Measurements from ENCODE around the gene R3HDM2. TPM values are rescaled to one million over a fixed set of nuclear protein-coding genes. Genes with fewer than 3 reads are reported as not detected.

The R3HDM2 gene
- total RNA-seq, 1 experiment from 2014 or later, result 64.8 TPM

GRCh38 chr12:57238854-57239554 is 191.8 kb downstream of the R3HDM2 start:
- peak overlapping the region; percentile 4 for H3K27ac Mint-ChIP-seq (ENCODE audit: low read depth, unreplicated experiment)
- ChIA-PET POLR2A (interaction anchor here (0.7 to 2.9 kb wide), 4 partner anchors 9 to 127 kb away, joined by 4 to 37 read pairs (median 9); partner anchors contain the start of genes SHMT2 and STAT6), CTCF (interaction anchor here (0.5 to 9.8 kb wide), 15 partner anchors 10 to 507 kb away, joined by 3 to 188 read pairs (median 4); partner anchors contain the start of gene SHMT2)
- H3K4me3 Mint-ChIP-seq (ENCODE audit: unreplicated experiment), result peak overlapping the region; percentile 68
- H3K9me3 Mint-ChIP-seq (ENCODE audit: unreplicated experiment), result no peaks in the 10 kb centered on the region
- BruUV-seq (replicated peaks), result no TSS peak
- peaks cover 46% of the 10 kb centered on the region for H3K4me1 Mint-ChIP-seq (ENCODE audit: insufficient read depth, unreplicated experiment)
- intact Hi-C loops (cut with micrococcal nuclease), result loop anchor here (1.0 kb wide), 1 partner anchor 26 kb away; no protein-coding TSS in a partner anchor
- peak; percentile 84 for DNase-seq (ENCODE audit: unreplicated experiment)
- peak; percentile 100 for TF ChIP-seq CTCF (IDR thresholded peaks at IDR 0.05; ENCODE audit: unreplicated experiment)
- H3K36me3 Mint-ChIP-seq (ENCODE audit: insufficient read depth, unreplicated experiment), result peaks cover 14% of the 10 kb centered on the region
- H3K27me3 Mint-ChIP-seq (ENCODE audit: insufficient read depth, unreplicated experiment), result no peaks in the 10 kb centered on the region

- no peak overlapping the region for H3K27ac Mint-ChIP-seq (ENCODE audit: low read depth, unreplicated experiment)
- no peaks in the 10 kb centered on the region for H3K9me3 Mint-ChIP-seq (ENCODE audit: unreplicated experiment)
- H3K4me3 Mint-ChIP-seq (ENCODE audit: unreplicated experiment), result peak overlapping the region; percentile 68
- DNase-seq (ENCODE audit: unreplicated experiment), result no peak
- TF ChIP-seq CTCF (IDR thresholded peaks at IDR 0.05; ENCODE audit: unreplicated experiment), result no peak
- BruUV-seq (replicated peaks), result no TSS peak
- peaks cover 43% of the 10 kb centered on the region for H3K4me1 Mint-ChIP-seq (ENCODE audit: insufficient read depth, unreplicated experiment)
- CTCF ChIA-PET, result interaction anchor here (0.9 to 9.8 kb wide), 5 partner anchors 9 to 215 kb away, joined by 3 to 188 read pairs (median 4); partner anchors contain the start of gene SHMT2
- H3K27me3 Mint-ChIP-seq (ENCODE audit: insufficient read depth, unreplicated experiment), result no peaks in the 10 kb centered on the region
- POLR2A ChIA-PET, result interaction anchor here (0.5 to 2.9 kb wide), 6 partner anchors 9 to 224 kb away, joined by 3 to 37 read pairs (median 6); partner anchors contain the start of genes SHMT2 and STAT6
- H3K36me3 Mint-ChIP-seq (ENCODE audit: insufficient read depth, unreplicated experiment), result peaks cover 22% of the 10 kb centered on the region
- intact Hi-C loops (cut with micrococcal nuclease), result no loop called here
Observed at GRCh38 chr12:57237932-57238853, 192.7 kb downstream of the R3HDM2 start.

- CTCF ChIA-PET, result interaction anchor here (0.9 to 9.8 kb wide), 2 partner anchors 26 to 172 kb away, joined by 3 to 188 read pairs; no protein-coding TSS in a partner anchor
- peaks cover 40% of the 10 kb centered on the region for H3K4me1 Mint-ChIP-seq (ENCODE audit: insufficient read depth, unreplicated experiment)
- no peaks in the 10 kb centered on the region for H3K9me3 Mint-ChIP-seq (ENCODE audit: unreplicated experiment)
- no peak overlapping the region for H3K27ac Mint-ChIP-seq (ENCODE audit: low read depth, unreplicated experiment)
- intact Hi-C loops (cut with micrococcal nuclease), result no loop called here
- BruUV-seq (replicated peaks), result no TSS peak
- DNase-seq (ENCODE audit: unreplicated experiment), result no peak
- H3K4me3 Mint-ChIP-seq (ENCODE audit: unreplicated experiment), result no peak overlapping the region
- no peaks in the 10 kb centered on the region for H3K27me3 Mint-ChIP-seq (ENCODE audit: insufficient read depth, unreplicated experiment)
- POLR2A ChIA-PET, result interaction anchor here (0.5 to 2.6 kb wide), 4 partner anchors 8 to 224 kb away, joined by 3 to 9 read pairs (median 3); partner anchors contain the start of gene SHMT2
- TF ChIP-seq CTCF (IDR thresholded peaks at IDR 0.05; ENCODE audit: unreplicated experiment), result no peak
- H3K36me3 Mint-ChIP-seq (ENCODE audit: insufficient read depth, unreplicated experiment), result peaks cover 28% of the 10 kb centered on the region
Observed at GRCh38 chr12:57237596-57237931, 193.3 kb downstream of the R3HDM2 start.
